Lung microvascular endothelial cell (primary cell): ENCODE data around the gene GSTM5. TPM values are rescaled to one million over a fixed set of nuclear protein-coding genes. Genes with fewer than 3 reads are reported as not detected.
"Not testable (repeated sequence)": the region's sequence is repeated elsewhere in the genome, so short reads cannot be mapped to it uniquely, and the experiment has no call there.

ENCODE experiments used
- DNase-seq, 2 donors: peaks; one replicate each; pipeline versions ENCODE4 v3.0.0 to v3.0.0-alpha.2; 2010; ENCODE audit warnings: low read depth in 2 of 2
- total RNA-seq: library from RNA; depleted of rRNA; stranded (reverse); fragments of >200 nt; gene quantifications from 2 replicates; pipeline ENCODE4 v1.2.1, GENCODE V29; 2014

Gene GSTM5
- total RNA-seq, 1 donor from 2014 or later, result not detected

DNA sequence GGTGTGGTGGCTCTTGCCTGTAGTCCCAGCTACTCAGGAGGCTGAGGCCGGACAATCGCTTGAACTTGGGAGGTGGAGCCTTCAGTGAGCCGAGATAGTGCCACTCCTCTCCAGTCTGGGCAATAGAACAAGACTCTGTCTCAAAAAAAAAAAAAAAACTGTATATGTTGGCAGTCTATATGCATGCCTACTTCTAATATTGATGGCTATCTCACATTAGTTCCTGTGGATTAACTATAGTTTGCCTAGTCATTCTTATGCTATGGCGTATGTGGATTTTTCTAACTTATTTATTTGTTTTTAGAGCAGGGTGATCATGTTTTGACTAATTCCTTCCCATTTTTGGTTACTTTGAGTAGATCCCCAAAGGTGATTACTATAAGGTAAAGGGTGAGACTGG lies 15.0 kb upstream of the GSTM5 start:
- DNase-seq, result no peak

DNA sequence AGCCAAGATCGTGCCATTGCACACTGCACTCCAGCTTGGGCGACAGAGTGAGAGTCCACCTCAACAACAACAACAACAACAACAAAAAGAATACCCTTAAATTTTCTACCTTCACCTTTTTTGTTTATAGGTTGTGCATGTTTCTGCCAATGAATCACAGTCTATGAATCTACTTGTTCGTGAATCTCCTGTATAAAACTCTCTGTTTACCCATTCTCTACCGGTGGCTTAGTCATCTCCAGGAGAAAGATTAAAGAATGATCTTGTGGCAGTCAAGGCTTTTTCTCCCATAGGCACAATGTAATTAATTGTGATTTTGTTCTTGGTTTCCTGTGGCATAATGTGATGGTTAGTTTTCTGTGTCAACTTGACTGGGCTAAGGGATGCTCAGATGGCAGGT lies 14.2 kb upstream of the GSTM5 start:
- DNase-seq, result peak in 1 of 2 donors; percentile 32

DNA sequence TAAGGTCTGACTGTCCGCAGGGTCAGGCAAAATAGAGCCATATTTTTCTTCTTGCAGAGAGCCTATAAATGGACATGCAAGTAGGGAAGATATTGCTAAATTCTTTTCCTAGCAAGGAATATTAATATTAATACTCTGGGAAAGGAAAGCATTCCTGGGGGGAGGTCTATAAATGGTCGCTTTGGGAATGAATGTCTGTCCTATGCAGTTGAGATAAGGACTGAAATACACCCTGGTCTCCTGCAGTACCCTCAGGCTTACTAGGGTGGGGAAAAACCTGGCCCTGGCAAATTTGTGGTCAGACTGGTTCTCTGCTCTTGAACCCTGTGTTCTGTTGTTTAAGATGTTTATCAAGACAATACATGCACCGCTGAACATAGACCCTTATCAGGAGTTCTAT lies 9.1 kb upstream of the GSTM5 start:
- not testable (repeated sequence) for DNase-seq

DNA sequence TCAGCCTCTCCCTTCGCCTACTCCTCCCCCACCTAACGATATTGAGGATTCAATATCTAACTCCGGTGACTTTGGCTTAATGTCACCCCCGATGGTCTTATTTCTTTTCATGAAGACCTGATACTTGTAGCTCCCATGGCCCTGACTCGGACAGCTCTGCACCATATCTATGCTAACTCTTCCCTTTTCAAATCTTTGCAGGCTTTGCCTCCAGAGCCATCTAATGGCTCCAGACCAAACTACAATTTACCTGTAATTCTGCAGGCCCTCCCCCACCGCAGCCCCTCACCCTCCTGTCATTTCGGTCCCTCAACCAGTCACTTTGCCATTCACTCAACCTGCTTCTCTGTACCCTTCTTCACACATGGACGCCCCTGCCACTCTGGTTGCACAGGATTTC lies 7.9 kb upstream of the GSTM5 start:
- no peak for DNase-seq

DNA sequence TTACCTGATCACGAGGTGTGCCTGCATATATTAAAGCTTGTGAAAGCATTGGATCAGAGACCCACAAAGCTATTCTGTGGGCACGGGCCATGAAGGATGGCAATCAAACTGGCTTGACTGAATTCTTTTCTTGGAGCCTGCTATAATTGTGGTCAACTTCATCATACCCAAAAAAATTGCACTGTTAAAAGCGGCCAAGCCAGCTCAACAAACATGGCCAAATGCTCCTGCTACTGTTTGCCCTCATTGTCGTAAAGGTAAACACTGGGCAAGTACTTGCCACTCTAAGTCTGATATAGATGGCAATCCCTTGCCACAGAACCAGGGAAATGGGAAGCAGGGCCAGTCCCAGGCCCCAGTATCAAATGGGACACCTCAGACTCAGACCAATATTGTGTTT lies 6.6 kb upstream of the GSTM5 start:
- no peak for DNase-seq

DNA sequence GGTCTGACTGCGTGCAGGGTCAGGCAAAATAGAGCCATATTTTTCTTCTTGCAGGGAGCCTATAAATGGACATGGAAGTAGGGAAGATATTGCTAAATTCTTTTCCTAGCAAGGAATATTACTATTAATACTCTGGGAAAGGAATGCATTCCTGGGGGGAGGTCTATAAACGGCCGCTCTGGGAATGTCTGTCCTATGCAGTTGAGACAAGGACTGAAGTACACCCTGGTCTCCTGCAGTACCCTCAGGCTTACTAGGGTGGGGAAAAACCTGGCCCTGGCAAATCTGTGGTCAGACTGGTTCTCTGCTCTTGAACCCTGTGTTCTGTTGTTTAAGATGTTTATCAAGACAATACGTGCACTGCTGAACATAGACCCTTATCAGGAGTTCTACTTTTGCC lies 3.1 kb upstream of the GSTM5 start:
- DNase-seq, result not testable (repeated sequence)

DNA sequence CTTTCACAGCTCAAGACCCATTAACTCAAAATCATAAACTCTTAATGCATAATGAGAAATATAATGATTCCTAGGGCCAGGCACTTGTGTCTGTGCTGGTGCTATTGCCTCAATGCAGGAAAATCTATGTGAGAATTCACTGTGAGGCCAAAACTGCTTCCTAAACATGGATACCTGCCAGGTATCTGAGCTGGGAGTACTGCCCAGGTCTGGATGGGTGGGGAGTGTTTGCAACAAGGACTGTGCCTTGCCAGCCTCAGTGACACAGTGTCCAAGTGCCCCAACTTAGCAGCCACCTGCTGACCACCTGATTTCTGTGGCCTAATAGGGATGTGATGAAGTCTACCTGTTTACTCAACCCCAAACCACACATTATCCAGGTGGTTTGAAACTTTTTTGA lies 2.2 kb upstream of the GSTM5 start:
- not testable (repeated sequence) for DNase-seq

DNA sequence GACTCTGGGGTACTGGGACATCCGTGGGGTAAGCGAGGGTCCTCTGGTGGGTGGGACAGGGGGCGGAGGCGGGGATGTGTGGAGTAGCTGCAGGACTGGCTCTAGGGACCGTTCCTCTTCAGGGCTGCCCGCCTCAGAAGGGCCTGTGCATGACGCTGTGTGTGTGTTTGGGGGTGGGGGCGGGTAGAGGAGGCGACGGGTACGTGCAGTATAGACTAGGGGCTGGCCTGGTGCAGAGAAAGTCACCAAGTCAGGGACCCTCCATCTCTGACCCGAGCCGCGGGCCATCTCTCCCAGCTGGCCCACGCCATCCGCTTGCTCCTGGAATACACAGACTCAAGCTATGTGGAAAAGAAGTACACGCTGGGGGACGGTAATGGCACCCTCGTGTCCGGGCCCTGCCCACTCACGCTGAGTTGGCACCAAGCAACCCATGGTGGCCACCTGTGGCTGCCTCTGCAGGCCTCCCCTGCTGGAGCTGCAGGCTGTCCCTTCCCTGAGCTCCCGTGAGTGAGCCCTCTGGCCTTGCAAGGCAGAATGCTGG lies 342 bp downstream of the GSTM5 start:
- no peak for DNase-seq

DNA sequence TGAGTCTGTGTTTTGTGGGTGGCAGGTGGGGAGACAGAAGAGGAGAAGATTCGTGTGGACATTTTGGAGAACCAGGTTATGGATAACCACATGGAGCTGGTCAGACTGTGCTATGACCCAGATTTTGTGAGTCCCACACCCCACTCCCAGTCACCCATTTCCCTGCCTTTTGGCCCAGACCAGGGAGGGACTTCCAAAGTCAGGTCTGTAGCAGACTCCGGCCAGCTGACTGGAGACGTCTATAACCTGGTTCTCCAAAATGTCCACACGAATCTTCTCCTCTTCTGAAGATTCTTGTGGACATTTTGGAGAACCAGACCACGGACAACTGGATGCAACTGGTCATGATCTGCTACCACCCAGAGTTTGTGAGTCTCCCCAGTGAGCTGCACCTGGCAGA lies 1.6 kb downstream of the GSTM5 start:
- DNase-seq, result no peak

DNA sequence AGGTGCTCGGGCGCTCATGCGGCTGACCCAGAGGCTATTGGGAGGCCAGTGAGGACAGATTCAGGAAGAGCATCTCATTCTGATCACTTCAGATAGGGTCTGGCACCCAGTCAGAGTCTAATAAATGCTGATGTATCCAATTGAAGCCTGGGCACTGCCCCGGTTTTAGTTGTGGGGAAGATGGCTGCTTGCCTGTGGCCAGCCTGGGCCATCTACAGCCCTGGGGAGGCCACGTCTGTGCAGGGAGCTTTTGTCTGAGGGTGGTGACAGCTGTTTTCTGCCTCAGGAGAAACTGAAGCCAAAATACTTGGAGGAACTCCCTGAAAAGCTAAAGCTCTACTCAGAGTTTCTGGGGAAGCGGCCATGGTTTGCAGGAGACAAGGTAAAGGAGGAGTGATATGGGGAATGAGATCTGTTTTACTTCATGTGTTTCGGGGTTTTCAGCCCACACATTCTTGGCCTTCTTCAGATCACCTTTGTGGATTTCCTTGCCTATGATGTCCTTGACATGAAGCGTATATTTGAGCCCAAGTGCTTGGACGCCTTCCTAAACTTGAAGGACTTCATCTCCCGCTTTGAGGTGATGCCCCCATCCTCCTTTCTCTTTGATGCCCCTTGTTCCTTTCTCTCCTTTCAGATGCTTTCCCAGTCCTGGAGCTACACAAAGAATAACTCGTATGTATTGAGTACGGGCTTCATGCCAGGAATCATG lies 2.8 kb downstream of the GSTM5 start:
- no peak for DNase-seq

DNA sequence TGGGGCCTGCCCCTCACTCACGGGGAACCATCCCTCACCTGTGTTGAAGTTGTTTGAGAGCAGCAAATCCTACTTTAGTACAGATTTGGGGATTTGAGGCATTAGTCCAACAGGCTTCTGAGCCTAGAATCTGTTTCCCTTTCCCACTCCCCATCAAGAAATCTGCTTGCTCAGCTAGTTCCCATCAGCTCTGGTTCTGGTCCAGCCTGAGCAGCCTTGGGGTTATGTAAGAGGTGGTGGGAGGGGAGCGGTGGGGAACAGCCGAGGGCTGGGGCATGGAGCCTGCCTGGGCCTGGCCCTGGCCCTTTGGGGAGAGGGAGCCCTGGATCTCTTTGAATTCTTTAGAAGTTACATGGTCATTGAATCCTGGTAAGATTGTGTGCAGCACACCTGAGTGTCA lies 4.1 kb downstream of the GSTM5 start:
- DNase-seq, result no peak

DNA sequence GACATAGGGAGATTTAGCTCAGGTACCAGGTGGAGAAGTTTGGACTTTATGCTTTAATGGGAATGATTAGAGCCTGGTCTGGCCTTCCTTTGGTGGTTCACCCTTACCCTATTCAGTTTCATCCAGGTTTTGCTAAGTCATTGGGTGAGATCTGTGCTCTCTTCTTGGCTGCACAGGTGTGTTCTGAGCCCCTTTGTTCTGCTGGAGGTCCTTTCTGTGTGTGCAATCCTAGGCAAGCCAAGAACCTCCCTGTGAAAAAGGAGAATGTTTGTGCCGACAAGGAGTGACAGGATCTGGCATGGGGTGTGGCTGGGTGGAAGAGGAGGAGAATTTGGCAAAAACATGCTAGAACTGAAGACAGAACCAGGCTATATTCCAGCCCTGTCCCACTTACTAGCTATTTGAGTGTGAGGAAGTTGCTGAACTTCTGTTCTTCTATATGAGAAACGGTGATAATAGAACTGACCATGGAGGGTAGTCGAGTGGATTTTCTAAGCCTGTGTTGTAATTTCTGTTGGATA lies 4.6 kb downstream of the GSTM5 start:
- DNase-seq, result no peak

DNA sequence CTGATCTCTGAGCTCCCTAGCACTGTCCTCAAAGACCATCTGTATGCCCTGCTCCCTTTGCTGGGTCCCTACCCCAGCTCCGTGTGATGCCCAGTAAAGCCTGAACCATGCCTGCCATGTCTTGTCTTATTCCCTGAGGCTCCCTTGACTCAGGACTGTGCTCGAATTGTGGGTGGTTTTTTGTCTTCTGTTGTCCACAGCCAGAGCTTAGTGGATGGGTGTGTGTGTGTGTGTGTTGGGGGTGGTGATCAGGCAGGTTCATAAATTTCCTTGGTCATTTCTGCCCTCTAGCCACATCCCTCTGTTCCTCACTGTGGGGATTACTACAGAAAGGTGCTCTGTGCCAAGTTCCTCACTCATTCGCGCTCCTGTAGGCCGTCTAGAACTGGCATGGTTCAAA lies 5.7 kb downstream of the GSTM5 start:
- no peak for DNase-seq

DNA sequence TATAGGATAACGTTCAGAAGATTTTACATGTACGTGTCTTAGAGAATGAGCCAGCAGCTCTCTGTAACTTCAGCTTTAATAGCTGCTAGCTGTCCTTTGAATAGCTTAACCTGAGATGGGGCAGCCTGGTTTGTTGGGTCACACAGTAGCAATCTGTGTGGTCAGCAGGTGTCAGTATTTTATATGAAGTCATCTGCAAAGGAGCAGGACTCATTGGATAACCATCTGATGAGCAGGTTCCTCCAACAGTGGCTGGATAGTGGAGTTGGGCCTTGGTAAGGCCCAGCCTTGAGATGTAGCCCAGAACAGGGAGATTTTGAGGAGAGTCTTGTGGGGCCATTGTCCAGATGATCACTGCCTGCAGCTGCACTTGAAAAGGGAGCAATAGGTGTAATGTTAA lies 6.4 kb downstream of the GSTM5 start:
- DNase-seq, result peak; percentile 29 to 41

DNA sequence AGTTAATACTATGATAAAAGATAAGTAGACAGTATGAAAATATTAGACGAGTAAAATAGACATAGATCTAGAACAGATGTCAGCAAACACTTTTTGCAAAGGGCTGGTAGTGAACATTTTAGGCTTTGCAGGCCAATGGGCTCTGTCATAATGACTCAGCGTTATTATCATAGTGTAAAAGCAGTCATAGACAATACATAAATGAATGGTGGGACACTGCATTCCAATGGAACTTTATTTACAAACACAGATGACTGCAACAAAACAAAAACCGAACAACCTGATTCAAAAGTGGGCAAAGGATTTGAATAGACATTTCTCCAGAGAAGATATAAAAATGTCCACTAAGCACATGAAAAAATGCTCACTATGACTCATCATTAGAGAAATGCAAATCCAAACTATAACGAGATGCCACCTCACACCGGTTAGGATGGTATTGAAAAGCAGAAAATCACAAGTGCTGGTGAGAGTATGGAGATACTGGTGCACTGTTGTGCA lies 7.3 kb downstream of the GSTM5 start:
- peak; percentile 12 to 27 for DNase-seq

DNA sequence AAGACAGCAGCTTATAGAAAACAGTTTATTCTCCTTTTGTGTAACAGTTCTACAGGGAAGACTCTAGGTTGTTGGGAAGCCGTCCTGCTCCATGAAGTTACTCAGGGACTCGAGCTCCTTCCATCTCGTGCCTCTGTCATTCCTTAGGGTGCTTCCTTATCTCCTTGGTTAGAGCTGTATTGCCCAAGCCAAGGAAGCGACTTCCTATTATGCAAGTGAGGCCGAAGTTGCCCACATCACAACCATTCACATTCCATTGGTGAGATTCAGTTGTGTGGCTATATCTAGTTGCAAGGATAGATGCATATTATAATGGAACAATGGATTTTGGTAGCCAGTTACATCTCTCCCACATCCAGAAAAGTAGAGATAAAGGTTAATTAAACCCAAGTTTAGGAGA lies 9.0 kb downstream of the GSTM5 start:
- no peak for DNase-seq

DNA sequence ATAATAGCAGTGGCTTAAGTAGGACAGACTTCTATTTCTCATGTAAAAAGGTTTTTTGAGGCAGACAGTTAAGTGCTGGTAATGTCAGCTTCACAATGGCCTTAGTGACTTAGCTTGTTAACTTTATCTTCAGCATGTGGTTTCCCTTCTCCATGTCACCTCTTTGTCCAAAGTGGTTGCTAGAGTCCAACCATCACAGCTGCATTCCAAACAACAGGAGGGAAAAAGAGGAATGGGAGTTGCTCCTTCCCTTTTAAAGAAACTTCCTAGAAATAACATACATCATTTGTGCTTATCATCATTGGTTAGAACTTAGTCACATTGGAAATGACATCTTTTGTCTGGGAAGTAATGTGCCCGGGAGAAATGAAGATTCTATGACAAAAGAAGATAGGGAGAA lies 9.9 kb downstream of the GSTM5 start:
- no peak for DNase-seq

DNA sequence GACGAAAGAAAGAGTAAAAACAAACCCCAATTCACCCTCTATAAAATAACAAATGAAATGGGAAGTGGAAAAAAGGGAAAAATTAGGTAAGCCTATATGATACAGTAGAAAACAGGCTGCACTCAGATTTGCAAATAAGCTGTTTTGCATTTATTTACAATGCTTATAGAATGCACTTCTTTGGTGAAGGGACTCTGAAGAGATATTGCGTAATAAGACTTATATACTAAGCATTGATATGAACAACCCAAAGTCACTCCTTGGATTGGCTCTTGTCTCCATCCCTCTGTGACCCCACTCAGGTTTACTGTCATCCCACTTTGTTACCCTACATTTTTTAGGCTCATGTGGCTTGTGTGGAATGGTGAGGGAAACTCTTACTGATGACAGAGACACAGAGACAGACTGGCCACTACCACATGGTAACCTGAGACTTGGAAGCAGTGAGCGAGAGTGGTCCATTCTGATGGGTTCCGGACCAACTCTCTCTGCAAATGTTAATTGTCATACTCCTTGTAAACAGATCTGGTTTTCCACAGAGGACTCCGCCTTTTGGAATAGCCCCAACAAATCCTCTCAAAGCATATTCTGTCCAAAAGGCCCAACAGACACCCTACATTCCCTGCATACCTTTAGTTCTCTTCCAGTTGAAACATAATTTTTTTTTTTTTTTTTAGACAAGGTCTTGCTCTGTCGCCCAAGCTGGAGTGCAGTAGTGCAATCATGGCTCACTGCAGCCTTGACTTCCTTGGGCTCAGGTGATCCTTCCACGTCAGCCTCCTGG lies 11.0 kb downstream of the GSTM5 start:
- no peak for DNase-seq

DNA sequence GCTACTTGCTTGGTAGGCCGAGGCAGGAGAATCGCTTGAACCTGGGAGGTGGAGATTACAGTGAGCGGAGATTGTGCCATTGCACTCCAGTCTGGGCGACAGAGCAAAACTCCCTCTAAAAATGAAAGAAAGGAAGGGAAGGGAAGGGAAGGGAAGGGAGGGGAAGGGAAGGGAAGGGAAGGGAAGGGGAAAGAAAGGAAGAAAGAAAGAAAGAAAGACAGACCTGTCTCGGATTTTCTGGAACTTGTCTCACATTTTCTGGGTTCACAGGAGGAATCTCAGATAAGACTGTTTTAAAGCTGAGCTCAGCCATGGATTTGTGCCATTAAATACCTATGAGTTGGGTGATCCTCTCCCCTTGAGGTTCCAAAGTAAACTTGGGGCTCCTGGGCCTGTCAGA lies 12.9 kb downstream of the GSTM5 start:
- DNase-seq, result no peak

DNA sequence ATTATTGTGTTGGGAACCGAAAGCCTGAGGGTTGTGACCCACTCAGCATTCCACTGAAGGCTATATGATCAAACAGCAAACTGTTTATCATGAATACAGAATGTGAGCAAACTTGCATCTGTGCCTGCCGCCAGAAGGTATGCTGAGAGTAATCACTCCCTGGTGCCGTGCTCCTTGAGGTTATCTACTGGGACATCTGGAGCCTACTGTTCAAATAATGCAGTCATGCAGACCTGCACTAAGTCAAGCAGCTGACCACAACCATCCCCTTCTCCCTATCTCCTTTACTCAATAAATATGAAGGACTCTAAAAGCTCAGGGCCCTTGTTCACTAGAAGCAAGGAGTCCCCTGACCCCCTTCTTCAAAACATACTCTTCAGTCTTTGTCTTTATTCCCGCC lies 13.5 kb downstream of the GSTM5 start:
- DNase-seq, result no peak

DNA sequence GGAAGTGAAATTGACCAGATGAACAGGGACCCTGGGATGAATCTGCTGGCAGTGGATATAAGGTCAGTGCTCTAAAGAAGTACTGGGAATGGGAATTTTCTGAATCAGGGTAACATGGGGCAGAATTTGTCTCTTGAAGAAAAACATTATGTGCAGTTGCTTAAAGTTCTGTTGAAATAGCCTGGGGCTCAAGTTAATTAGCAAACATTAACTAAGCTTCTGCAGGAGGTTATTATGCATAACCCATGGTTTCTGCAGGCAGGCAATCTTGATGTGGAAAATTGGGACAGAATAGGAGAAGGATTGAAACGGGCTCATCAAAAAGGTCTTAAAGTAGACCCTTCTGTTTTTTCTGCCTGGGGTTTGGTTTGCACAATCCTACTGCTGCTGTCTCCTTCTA lies 14.0 kb downstream of the GSTM5 start:
- DNase-seq, result no peak

DNA sequence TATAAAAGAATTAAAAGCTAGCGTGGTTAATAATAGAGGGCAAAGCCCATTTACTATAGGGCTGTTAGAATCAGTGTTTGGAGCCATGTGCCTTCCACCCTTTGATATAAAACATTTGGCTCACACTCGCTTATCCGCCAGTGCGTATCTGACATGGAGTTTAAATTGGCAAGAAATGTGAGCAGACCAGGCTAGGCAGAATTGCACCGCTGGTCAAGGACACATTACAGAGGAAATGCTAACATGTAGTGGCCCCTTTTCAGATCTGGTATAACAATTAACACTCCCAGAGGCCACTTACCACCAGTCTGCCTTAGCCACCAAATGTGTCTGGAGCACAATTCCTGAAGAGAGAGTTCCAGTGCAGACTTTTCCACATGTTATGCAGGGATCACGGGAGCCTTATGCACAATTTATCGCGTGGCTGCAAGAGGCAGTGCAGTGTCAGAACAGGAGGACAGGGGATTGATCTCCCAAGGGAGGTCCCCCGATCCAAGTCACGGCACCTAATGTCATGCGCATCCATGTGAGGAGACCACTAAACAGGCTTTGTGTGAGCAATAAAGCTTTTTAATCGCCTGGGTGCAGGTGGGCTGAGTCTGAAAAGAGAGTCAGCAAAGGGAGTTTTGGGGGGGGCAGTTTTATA lies 14.8 kb downstream of the GSTM5 start:
- DNase-seq, result no peak
